AG20443 (cell line): ENCODE measurements around the gene MFAP4.

Experiments
- DNase-seq: peaks from one replicate; pipeline ENCODE4 v3.0.0; 2012; ENCODE audit warnings: low spot score, mixed read lengths

MFAP4 gene

GRCh38 chr17:19385521-19385983 lies 1.4 kb downstream of the MFAP4 start:
- DNase-seq: no peak

DNA sequence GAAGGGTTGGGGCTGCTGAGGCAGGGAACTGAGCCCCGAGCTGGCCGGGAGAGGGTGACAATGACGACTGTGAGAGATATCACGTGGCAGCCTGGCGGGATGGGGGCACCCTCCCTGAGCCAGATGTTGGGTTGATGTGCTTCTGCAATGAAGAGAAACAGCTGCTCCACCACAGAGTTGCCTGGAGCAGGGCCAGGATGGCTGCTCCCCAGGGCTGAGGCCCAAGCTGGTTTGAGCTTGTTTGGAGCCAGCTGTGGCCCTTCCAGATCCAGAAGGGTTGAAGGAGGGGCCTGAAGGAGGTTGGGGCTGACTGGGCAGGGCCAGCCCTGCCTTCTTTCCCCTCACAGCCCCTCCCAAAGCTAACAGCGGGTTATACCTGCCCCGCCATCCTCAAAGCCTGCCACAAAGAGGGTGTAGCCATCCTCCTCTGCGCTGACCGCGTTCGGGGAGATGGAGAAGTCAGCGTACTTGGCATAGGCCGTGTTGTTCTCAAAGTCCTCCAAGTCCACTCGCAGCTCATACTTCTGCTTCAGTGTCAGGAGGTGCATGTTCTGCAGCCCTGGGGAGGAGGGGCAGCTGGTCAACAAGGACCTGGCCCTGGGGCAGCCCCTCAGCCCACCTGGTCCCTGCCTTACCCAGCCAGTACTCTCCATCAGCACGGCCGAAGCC lies 2.1 kb downstream of the MFAP4 start:
- peak; percentile 72 for DNase-seq

- peak; percentile 42 for DNase-seq
Measured at GRCh38 chr17:19383681-19384470, 3.1 kb downstream of the MFAP4 start.

- no peak for DNase-seq
Measured at GRCh38 chr17:19382531-19383444, 4.2 kb downstream of the MFAP4 start.

GRCh38 chr17:19381741-19382444 lies 5.1 kb downstream of the MFAP4 start:
- no peak for DNase-seq

DNA sequence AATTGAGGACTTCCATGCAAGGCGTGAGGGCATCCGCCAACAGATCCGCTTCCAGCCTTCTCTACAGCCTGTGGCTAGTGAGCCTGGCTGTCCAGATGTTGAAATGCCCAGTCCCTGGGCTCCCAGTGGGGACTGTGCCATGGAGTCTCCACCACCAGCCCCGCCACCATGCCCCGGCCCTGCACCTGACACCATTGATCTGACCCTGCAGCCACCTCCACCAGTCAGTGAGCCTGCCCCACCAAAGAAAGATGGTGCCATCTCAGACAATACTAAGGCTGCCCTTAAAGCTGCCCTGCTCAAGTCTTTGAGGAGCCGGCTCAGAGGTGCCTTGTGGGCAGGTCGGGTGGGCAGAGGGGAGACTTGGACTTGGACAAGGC lies 5.6 kb downstream of the MFAP4 start:
- no peak for DNase-seq

DNA sequence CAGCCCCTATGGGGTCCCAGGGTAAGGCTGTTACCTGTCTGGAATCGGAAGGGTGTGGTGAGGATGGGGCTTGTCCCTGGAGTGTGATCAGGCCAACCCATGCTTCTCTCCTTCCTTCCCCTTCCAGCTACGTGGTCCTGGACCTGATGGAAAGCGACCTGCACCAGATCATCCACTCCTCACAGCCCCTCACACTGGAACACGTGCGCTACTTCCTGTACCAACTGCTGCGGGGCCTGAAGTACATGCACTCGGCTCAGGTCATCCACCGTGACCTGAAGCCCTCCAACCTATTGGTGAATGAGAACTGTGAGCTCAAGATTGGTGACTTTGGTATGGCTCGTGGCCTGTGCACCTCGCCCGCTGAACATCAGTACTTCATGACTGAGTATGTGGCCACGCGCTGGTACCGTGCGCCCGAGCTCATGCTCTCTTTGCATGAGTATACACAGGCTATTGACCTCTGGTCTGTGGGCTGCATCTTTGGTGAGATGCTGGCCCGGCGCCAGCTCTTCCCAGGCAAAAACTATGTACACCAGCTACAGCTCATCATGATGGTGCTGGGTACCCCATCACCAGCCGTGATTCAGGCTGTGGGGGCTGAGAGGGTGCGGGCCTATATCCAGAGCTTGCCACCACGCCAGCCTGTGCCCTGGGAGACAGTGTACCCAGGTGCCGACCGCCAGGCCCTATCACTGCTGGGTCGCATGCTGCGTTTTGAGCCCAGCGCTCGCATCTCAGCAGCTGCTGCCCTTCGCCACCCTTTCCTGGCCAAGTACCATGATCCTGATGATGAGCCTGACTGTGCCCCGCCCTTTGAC lies 6.3 kb downstream of the MFAP4 start:
- DNase-seq: no peak

- no peak for DNase-seq
Measured at GRCh38 chr17:19379361-19380065, 7.5 kb downstream of the MFAP4 start.

- DNase-seq: no peak
Measured at GRCh38 chr17:19378416-19379360, 8.3 kb downstream of the MFAP4 start, which contains the start of gene MAPK7. TSS of gene MAPK7 (plus strand) at chr17:19378498. CDS start at chr17:19378901, 403 bp downstream.

DNA sequence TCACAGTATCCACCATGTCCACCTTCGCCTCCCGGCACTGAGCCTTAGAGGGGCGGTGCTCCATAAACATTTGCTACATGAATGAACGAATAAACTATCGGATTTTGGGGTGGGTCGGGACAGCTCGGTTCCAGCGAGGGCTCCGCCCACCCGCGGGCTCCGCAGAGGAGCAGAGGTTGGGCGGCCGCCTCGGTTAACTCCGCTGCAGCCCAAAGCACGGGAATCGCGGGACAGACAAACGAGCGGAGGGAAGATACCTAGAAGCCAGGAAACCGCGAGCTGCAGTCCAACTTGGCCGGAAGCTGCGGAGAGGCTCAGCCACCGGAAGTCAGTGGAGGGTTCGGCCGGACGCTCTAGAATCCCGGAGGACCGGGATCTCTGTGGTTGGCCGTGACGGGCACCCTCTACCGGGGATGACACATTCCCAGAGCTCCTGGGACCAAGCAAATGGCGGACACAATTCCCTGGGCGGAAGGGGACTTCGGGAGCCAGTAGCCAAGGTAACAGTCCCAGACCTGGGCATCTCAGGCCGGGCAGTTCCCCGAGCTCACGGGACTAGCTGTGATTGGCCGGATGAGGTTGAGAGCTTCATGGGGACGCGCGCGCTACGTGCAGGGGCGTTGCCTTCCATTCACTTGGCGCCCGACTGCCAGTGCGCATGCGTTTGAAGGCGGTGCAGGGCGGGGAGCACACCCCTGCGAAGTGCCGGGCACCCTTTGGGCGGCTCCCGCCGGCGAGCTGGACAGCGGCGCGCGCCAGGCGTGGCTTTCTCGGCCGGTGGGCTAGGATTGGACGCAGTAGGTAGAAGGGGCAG lies 9.2 kb downstream of the MFAP4 start:
- peak; percentile 99 for DNase-seq

DNA sequence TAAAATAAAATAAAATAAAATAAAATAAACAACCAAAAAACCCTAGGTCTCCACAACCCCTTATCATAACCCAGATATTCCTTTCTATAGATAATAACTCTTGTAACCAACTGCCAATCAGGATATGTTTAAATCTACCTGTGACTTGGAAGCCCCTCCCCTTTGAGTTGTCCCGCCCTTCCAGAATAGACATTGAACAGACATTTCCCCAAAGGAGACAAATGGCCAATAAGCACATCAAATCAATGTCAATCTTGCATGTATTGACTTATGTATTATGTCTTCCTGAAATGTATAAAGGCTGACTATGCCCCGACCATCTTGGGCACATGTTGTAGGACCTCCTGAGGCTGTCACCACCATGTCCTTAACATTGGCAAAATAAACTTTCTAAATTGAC lies 10.2 kb downstream of the MFAP4 start:
- DNase-seq: no peak

- no peak for DNase-seq
Measured at GRCh38 chr17:19375732-19376131, 11.3 kb downstream of the MFAP4 start.

- DNase-seq: no peak
Measured at GRCh38 chr17:19374136-19374535, 12.9 kb downstream of the MFAP4 start.

- DNase-seq: no peak
Measured at GRCh38 chr17:19372866-19373504, 14.0 kb downstream of the MFAP4 start.

DNA sequence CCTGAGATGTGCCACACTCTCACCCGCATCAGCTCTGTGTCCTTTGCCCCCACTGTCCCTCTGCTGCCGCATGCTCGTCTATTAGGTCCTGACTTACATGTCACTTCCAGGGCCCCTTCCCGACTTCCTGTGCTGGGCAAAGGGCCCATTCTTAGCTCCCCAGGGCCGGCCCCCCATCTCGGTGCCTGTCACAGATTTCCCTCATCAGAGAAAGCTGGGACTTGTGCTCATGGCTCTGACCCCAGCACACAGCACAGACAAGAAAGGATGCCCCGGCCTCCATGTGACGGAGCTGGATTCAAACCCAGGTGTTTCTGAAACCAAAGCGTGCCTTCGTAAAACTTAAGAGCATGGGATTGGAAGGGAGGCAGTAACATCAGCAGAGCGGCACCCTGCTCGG lies 14.6 kb downstream of the MFAP4 start:
- no peak for DNase-seq

DNA sequence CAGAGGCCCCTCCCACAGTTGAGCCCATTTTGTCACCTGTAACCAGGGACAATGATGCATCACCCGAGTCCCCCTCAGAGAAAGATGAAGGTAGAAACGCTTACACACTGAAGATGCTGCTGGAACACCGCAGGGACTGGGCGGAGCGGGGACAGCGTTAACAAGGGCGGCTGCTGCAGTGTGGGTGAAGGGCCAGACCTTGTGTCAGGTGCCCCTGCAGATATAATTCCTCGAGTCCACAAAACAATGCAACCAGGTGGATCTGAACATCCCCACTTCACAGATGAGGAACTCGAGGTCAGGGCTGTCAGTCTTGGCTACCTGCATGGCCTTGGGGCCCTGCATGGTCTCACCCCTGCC lies 15.0 kb downstream of the MFAP4 start:
- no peak for DNase-seq

GRCh38 chr17:19371259-19372010 lies 15.6 kb downstream of the MFAP4 start:
- DNase-seq: no peak
